Ishikawa (cell line): Measurements from ENCODE around the gene TBC1D32.
A peak's percentile ranks its signal among the peaks of the same experiment; 100 is the strongest.

Source experiments
- CEBPB ChIP-seq: IDR thresholded peaks from 2 replicates; pipeline ENCODE4 v1.6.1; 2012
- CREB1 ChIP-seq: IDR thresholded peaks from 2 replicates; pipeline ENCODE4 v1.6.1; 2012; ENCODE audit warnings: low read depth
- EGR1 ChIP-seq: IDR thresholded peaks from 2 replicates; pipeline ENCODE4 v1.6.1; 2012
- EP300 ChIP-seq: IDR thresholded peaks from 2 replicates; pipeline ENCODE4 v1.6.1; 2012; ENCODE audit warnings: borderline replicate concordance
- FOXM1 ChIP-seq: IDR thresholded peaks from 2 replicates; pipeline ENCODE4 v1.6.1; 2012; ENCODE audit warnings: low read depth, borderline replicate concordance
- MAX ChIP-seq: IDR thresholded peaks from 2 replicates; pipeline ENCODE4 v1.6.1; 2012
- NFIC ChIP-seq: IDR thresholded peaks from 2 replicates; pipeline ENCODE4 v1.6.1; 2012
- RAD21 ChIP-seq: IDR thresholded peaks from 2 replicates; pipeline ENCODE4 v1.6.1; 2012; ENCODE audit warnings: low read depth
- REST ChIP-seq: IDR thresholded peaks from 2 replicates; pipeline ENCODE4 v1.6.1; 2012; ENCODE audit warnings: low read depth, mild to moderate bottlenecking
- TAF1 ChIP-seq: IDR thresholded peaks from 2 replicates; pipeline ENCODE4 v1.6.1; 2012; ENCODE audit warnings: low read depth, mild to moderate bottlenecking
- TCF12 ChIP-seq: IDR thresholded peaks from 2 replicates; pipeline ENCODE4 v1.6.1; 2012; ENCODE audit warnings: low read depth
- TEAD4 ChIP-seq: IDR thresholded peaks from 2 replicates; pipeline ENCODE4 v1.6.1; 2012
- USF1 ChIP-seq: IDR thresholded peaks from 2 replicates; pipeline ENCODE4 v1.6.1; 2012
- YY1 ChIP-seq: IDR thresholded peaks from 2 replicates; pipeline ENCODE4 v1.6.1; 2012; ENCODE audit warnings: low read depth
- ZBTB7A ChIP-seq: IDR thresholded peaks from 2 replicates; pipeline ENCODE4 v1.6.1; 2012; ENCODE audit warnings: low read depth

The TBC1D32 gene

GRCh38 chr6:121334299-121335086 is at the start of gene TBC1D32:
Gene TBC1D32 (minus strand): TSS chr6:121334480. CDS start chr6:121334430, 50 bp downstream.
- TF ChIP-seq TAF1 (peak; percentile 52), FOXM1 (no peak), MAX (peak; percentile 68), CREB1 (peak; percentile 88), REST (no peak), TCF12 (no peak), RAD21 (no peak)

- no peak for TF ChIP-seq CREB1
- TF ChIP-seq TCF12, result no peak
- TF ChIP-seq FOXM1, result no peak
- TF ChIP-seq EP300, result no peak
- no peak for TF ChIP-seq REST
- no peak for TF ChIP-seq CEBPB
- TF ChIP-seq NFIC, result no peak
- TF ChIP-seq TEAD4, result no peak
- no peak for TF ChIP-seq RAD21
- no peak for TF ChIP-seq TAF1
- TF ChIP-seq MAX, result no peak
- no peak for TF ChIP-seq ZBTB7A
- TF ChIP-seq EGR1, result no peak
- no peak for TF ChIP-seq USF1
- TF ChIP-seq YY1, result no peak
Observed at GRCh38 chr6:121383478-121383877, 49.2 kb upstream of the TBC1D32 start.

- no peak for TF ChIP-seq ZBTB7A
- TF ChIP-seq TAF1, result no peak
- no peak for TF ChIP-seq TEAD4
- no peak for TF ChIP-seq EGR1
- no peak for TF ChIP-seq USF1
- no peak for TF ChIP-seq REST
- no peak for TF ChIP-seq MAX
- no peak for TF ChIP-seq CREB1
- no peak for TF ChIP-seq CEBPB
- TF ChIP-seq TCF12, result no peak
- no peak for TF ChIP-seq NFIC
- TF ChIP-seq YY1, result no peak
- no peak for TF ChIP-seq EP300
- TF ChIP-seq FOXM1, result no peak
Observed at GRCh38 chr6:121382467-121383121, 48.3 kb upstream of the TBC1D32 start.

GRCh38 chr6:121376411-121376810 is 42.1 kb upstream of the TBC1D32 start:
- no peak for TF ChIP-seq MAX
